Smooth muscle cell (in vitro differentiated cells): ENCODE measurements around the gene IL32. TPM values are rescaled to one million over a fixed set of nuclear protein-coding genes. Genes with fewer than 3 reads are reported as not detected.
A peak's percentile ranks its signal among the peaks of the same experiment; 100 is the strongest.

Experiments
- DNase-seq: peaks from one replicate; lab custom pipeline; 2025; ENCODE audit not compliant: unreplicated experiment; lab: John Stamatoyannopoulos, UW
- H2AFZ ChIP-seq: fragments of 200-600 bp; sonication (generic); 2 replicates; pipeline ENCODE4 v1.6.0; 2016; ENCODE audit warnings: antibody characterized with exemption, low read depth, mild to moderate bottlenecking
- H3F3A ChIP-seq: fragments of 200-600 bp; sonication (generic); 2 replicates; pipeline ENCODE4 v1.6.0; 2017; ENCODE audit warnings: antibody characterized with exemption, low read depth
- H3K27ac ChIP-seq: fragments of 200-600 bp; sonication (generic); 2 replicates; pipeline ENCODE4 v1.5.1; 2016; ENCODE audit warnings: low read depth, mild to moderate bottlenecking
- H3K27me3 ChIP-seq: fragments of 200-600 bp; sonication (generic); 2 replicates; pipeline ENCODE4 v1.6.1; 2016; ENCODE audit warnings: low read depth, mild to moderate bottlenecking
- H3K36me3 ChIP-seq: fragments of 200-600 bp; sonication (generic); 2 replicates; pipeline ENCODE4 v1.5.1; 2016; ENCODE audit warnings: low read depth
- H3K4me1 ChIP-seq: fragments of 200-600 bp; sonication (generic); 2 replicates; pipeline ENCODE4 v1.5.1; 2016; ENCODE audit warnings: low read depth
- H3K4me2 ChIP-seq: fragments of 200-600 bp; sonication (generic); 2 replicates; pipeline ENCODE4 v1.6.0; 2016; ENCODE audit warnings: mild to moderate bottlenecking
- H3K4me3 ChIP-seq: fragments of 200-600 bp; sonication (generic); 2 replicates; pipeline ENCODE4 v1.5.1; 2016; ENCODE audit warnings: mild to moderate bottlenecking
- H3K79me2 ChIP-seq: fragments of 200-600 bp; sonication (generic); 2 replicates; pipeline ENCODE4 v1.6.0; 2016; ENCODE audit warnings: low read depth, mild to moderate bottlenecking
- H3K9ac ChIP-seq: fragments of 200-600 bp; sonication (generic); 2 replicates; pipeline ENCODE4 v1.6.0; 2016; ENCODE audit warnings: low read depth
- H3K9me3 ChIP-seq: fragments of 200-600 bp; sonication (generic); replicated peaks from 2 replicates; pipeline ENCODE4 v1.5.1; 2016; ENCODE audit warnings: low read depth
- H4K20me1 ChIP-seq: fragments of 200-600 bp; sonication (generic); 2 replicates; pipeline ENCODE4 v1.6.0; 2016; ENCODE audit warnings: low read depth
- CTCF ChIP-seq: fragments of 200-600 bp; sonication (generic); IDR thresholded peaks from 2 replicates; pipeline ENCODE4 v1.5.1; 2017; ENCODE audit warnings: borderline replicate concordance, mild to moderate bottlenecking, antibody characterized with exemption; ENCODE audit not compliant: insufficient read depth, poor library complexity, severe bottlenecking
- WGBS: methylation state at CpG from one replicate; pipeline ENCODE4 v1.1.7; 2016; ENCODE audit warnings: low lambda C conversion rate; 5-methylcytosine and 5-hydroxymethylcytosine counted together
- polyA plus RNA-seq: library from polyadenylated mRNA; unstranded; fragments of >200 nt; fragmentation: Nextera tagmentation; extraction: Ambion mirVana; gene quantifications from 2 replicates; pipeline ENCODE4 v1.2.1, GENCODE V29; 2016
- total RNA-seq: library from RNA; depleted of rRNA; stranded (reverse); fragments of >200 nt; gene quantifications from 2 replicates; pipeline ENCODE4 v1.2.3, GENCODE V29; 2014

Gene IL32
- total and polyA plus RNA-seq, 2 experiments from 2014 or later = 26.3 to 27.7 TPM

- TF ChIP-seq CTCF = no peak
- no peak for DNase-seq
- no peaks in the 10 kb centered on the region for H3F3A ChIP-seq
- H2AFZ ChIP-seq = no peak overlapping the region
- peaks cover 16% of the 10 kb centered on the region for H3K4me1 ChIP-seq
- no peaks in the 10 kb centered on the region for H3K79me2 ChIP-seq
- H3K36me3 ChIP-seq = no peaks in the 10 kb centered on the region
- H3K9me3 ChIP-seq = no peaks in the 10 kb centered on the region
- H3K4me3 ChIP-seq = no peak overlapping the region
- WGBS = 95% methylated on average over 8 of the region's 8 CpGs
- no peak overlapping the region for H3K9ac ChIP-seq
- no peak overlapping the region for H3K27ac ChIP-seq
- H3K27me3 ChIP-seq = peaks cover 11% of the 10 kb centered on the region
- H3K4me2 ChIP-seq = peak overlapping the region; percentile 67
- H4K20me1 ChIP-seq = peaks cover 71% of the 10 kb centered on the region
Measured at GRCh38 chr16:3027489-3027795, 38.0 kb upstream of the IL32 start.

GRCh38 chr16:3027983-3028715 is 37.3 kb upstream of the IL32 start:
- Histone ChIP-seq H4K20me1 (peaks cover 71% of the 10 kb centered on the region), H3K4me1 (peaks cover 9% of the 10 kb centered on the region), H3K9me3 (no peaks in the 10 kb centered on the region), H3K27me3 (peaks cover 18% of the 10 kb centered on the region), H3F3A (no peaks in the 10 kb centered on the region), H3K4me3 (no peak overlapping the region), H3K79me2 (no peaks in the 10 kb centered on the region), H2AFZ (no peak overlapping the region), H3K36me3 (no peaks in the 10 kb centered on the region), H3K27ac (no peak overlapping the region), H3K9ac (no peak overlapping the region), H3K4me2 (peak overlapping the region; percentile 67)
- DNase-seq = peak; percentile 43
- 13% methylated on average over 46 of the region's 58 CpGs for WGBS
- TF ChIP-seq CTCF = peak; percentile 77

DNA sequence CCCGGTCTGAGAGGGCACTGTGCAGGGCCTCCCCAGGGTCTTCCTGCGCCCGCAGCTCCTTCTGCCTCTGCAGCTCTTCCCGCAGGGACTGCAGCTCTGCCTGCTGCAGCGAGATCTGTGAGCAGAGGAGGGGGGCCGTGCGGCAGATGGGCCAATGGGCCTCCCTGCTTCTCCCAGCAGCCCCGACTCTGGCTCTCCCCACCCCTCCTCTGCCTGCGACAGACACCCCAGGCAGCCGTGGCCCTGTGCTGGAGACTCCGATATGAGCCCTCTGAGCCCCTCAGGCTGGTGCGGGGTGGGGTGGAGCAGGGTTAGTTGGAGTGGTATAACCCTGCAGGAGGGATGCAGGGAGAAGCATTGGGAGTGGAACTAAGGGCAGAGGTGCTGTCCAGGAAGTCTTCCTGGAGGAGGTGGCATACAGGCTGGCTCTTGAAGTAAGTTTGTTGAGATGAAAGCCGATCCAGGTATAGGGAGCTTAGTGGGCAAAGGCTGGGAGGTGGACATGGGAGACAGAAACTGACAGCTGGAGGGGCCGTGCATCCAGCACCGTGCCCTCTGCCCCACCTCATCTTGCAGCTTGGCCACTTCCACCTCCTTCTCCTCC is 36.6 kb upstream of the IL32 start:
- Histone ChIP-seq H2AFZ (no peak overlapping the region), H4K20me1 (peaks cover 66% of the 10 kb centered on the region), H3K4me1 (peaks cover 8% of the 10 kb centered on the region), H3F3A (no peaks in the 10 kb centered on the region), H3K4me2 (no peak overlapping the region), H3K27me3 (peaks cover 25% of the 10 kb centered on the region), H3K36me3 (no peaks in the 10 kb centered on the region), H3K9ac (no peak overlapping the region), H3K4me3 (no peak overlapping the region), H3K27ac (no peak overlapping the region), H3K79me2 (no peaks in the 10 kb centered on the region), H3K9me3 (no peaks in the 10 kb centered on the region)
- 87% methylated on average over 14 of the region's 15 CpGs for WGBS
- no peak for DNase-seq
- no peak for TF ChIP-seq CTCF
